ENCODE measurements around the gene OPA3. TPM values are rescaled to one million over a fixed set of nuclear protein-coding genes. Genes with fewer than 3 reads are reported as not detected.

The OPA3 gene
- total and polyA plus RNA-seq, 2 experiments from 2014 or later: 13.7 to 26.7 TPM

DNA sequence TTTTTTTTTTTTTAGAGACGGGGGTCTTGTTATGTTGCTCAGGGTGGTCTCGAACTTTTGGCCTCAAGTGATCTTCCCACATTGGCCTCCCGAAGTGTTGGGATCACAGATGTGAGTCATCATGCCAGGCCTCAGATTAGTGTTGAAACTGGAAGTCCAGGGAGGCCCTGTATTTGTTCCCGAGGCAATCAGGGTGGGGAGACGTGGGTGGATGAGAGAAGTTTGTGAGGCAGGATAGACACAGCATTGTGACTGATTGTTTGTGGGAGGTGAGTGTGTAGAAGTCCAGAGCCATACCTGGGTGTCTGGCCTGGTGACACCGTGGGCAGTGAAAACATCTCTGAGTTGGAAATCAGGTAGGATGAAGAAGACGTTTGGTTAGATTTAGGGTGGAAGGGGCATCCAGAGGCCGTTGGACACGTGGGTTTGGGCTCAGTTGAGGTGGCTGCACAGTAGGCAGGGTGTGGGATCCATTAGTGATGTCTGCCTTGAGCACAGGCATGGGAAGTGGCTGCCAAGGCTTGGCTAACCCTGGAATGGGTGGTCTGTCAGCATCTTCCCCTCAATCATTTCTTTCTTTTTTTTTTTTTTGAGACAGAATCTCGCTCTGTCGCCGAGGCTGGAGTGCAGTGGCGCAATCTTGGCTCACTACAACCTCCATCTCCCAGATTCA lies 100.2 kb downstream of the OPA3 start:
- Histone ChIP-seq H3K9me3 (ENCODE audit: low read depth) (no peaks in the 10 kb centered on the region), H3K4me1 (ENCODE audit: low read depth) (no peaks in the 10 kb centered on the region), H3K4me3 (no peak overlapping the region), H3K27me3 (no peaks in the 10 kb centered on the region), H3K36me3 (no peaks in the 10 kb centered on the region), H3K27ac (no peak overlapping the region)
- TF ChIP-seq, protein P1, sequence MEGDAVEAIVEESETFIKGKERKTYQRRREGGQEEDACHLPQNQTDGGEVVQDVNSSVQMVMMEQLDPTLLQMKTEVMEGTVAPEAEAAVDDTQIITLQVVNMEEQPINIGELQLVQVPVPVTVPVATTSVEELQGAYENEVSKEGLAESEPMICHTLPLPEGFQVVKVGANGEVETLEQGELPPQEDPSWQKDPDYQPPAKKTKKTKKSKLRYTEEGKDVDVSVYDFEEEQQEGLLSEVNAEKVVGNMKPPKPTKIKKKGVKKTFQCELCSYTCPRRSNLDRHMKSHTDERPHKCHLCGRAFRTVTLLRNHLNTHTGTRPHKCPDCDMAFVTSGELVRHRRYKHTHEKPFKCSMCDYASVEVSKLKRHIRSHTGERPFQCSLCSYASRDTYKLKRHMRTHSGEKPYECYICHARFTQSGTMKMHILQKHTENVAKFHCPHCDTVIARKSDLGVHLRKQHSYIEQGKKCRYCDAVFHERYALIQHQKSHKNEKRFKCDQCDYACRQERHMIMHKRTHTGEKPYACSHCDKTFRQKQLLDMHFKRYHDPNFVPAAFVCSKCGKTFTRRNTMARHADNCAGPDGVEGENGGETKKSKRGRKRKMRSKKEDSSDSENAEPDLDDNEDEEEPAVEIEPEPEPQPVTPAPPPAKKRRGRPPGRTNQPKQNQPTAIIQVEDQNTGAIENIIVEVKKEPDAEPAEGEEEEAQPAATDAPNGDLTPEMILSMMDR (IDR thresholded peaks at IDR 0.05; ENCODE audit: low read depth, low read length): no peak
- DNase-seq (ENCODE audit: low read depth in 1 of 2, low spot score in 1 of 2): peak in 1 of 2 donors; percentile 60

DNA sequence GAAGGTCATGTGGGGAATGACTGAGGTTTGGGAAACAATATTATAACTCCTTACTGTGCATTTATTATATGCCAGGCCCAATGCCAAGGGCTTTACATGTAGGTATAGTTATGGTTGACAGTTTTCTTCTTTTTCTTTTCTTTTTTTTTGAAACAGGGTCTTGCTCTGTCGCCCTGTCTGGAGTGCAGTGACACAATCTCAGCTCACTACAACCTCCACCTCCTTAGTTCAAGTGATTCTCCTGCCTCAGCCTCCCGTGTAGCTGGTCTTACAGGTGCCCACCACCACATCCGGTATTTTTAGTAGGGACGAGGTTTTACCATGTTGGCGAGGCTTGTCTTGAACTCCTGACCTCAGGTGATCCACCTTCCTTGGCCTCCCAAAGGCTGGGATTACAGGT lies 101.6 kb downstream of the OPA3 start:
- no peaks in the 10 kb centered on the region for H3K36me3 ChIP-seq
- no peaks in the 10 kb centered on the region for H3K4me1 ChIP-seq (ENCODE audit: low read depth)
- H3K9me3 ChIP-seq (ENCODE audit: low read depth): no peaks in the 10 kb centered on the region
- H3K27ac ChIP-seq: no peak overlapping the region
- TF ChIP-seq, protein P1 (IDR thresholded peaks at IDR 0.05; ENCODE audit: low read depth, low read length): no peak
- H3K27me3 ChIP-seq: no peaks in the 10 kb centered on the region
- no peak for DNase-seq (ENCODE audit: low read depth in 1 of 2, low spot score in 1 of 2)
- no peak overlapping the region for H3K4me3 ChIP-seq

DNA sequence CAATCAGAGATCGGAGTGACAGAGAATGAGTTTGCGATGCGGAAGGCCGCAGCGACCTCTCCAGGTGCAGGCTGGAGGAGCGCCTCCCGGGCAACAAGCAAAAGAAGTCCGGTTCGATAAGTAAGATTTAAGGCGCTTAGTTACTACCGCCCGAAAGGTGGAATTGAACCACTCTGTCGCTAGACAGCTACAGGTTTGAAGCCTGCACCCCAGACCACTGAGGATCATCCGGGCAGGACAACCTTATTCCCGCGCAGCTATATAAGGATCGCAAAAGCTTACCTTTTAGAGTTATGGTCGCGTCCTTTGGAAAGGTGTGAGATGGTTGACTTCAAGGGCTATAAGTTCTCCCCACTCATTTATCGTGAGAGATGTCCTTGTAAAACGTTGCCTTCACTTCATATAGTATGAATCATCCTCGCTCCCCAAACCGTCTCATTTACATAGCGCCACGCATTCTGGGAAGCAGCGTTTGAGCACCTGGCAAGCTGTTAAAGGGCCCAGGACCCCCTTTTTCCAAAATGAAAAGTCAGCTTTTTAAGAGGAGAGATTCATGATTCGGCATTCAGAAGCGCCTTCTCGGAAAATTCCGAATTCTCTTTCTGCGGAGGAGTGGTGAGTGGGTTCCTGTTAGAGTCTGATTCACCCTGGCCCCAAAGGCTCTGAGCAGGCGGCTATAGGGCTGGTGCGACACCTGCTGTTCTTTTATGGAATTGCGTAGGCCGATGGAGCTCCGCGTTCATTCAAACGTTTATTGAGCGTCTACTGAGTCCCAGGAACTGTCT lies 106.0 kb downstream of the OPA3 start:
- no peaks in the 10 kb centered on the region for H3K27me3 ChIP-seq
- no peaks in the 10 kb centered on the region for H3K36me3 ChIP-seq
- H3K9me3 ChIP-seq (ENCODE audit: low read depth): no peaks in the 10 kb centered on the region
- TF ChIP-seq, protein P1 (IDR thresholded peaks at IDR 0.05; ENCODE audit: low read depth, low read length): peak; percentile 94
- DNase-seq (ENCODE audit: low read depth in 1 of 2, low spot score in 1 of 2): peak; percentile 93 to 95
- peak overlapping the region; percentile 53 for H3K4me3 ChIP-seq
- peak overlapping the region; percentile 100 for H3K27ac ChIP-seq
- H3K4me1 ChIP-seq (ENCODE audit: low read depth): no peaks in the 10 kb centered on the region

DNA sequence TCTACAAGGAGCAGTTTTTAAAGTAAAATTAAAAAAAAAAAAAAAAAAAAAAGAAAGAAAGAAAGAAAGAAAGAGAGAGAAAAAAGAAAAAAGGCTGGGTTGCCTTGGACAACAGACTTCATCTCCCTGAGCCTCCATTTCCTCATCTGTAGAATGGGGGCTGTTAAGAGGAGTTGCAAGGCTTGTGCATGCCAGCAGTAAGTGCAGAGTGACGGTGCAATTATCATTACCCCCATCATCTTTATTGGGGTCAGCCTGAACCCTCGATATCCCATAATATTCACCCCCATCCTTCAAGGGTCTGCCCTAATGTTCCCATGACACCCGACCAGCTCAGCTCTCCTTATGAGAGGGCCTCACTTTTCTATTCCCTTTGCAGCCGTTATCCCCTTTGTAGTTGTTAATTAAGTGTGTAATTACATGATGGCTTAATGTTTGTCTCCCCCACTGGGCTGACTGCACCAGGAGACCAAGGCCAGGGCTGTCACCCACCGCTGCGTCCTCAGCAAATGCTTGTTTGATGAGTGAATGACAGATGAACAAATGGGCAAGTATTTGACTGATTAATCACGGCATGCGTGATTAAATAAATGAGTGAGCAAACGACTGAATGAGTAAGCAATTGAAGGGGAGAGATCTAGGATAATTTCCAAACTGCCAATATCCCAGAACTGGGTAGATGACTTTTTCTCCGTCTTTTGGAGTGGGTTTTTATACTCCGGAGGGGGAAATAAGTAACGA lies 106.7 kb downstream of the OPA3 start:
- peaks cover under 1% of the 10 kb centered on the region for H3K4me1 ChIP-seq (ENCODE audit: low read depth)
- TF ChIP-seq, protein P1 (IDR thresholded peaks at IDR 0.05; ENCODE audit: low read depth, low read length): no peak
- no peaks in the 10 kb centered on the region for H3K27me3 ChIP-seq
- H3K9me3 ChIP-seq (ENCODE audit: low read depth): no peaks in the 10 kb centered on the region
- DNase-seq (ENCODE audit: low read depth in 1 of 2, low spot score in 1 of 2): no peak
- H3K4me3 ChIP-seq: peak overlapping the region; percentile 53
- peak overlapping the region; percentile 100 for H3K27ac ChIP-seq
- no peaks in the 10 kb centered on the region for H3K36me3 ChIP-seq

Other genes with a start within 250 kb of the OPA3 start
- 2.4 and 4.0 TPM in 2 replicates for gene KLC3, start 244.1 kb downstream of the OPA3 start, total RNA-seq
- gene KLC3, start 244.1 kb downstream of the OPA3 start, polyA plus RNA-seq: 1.8 and 3.7 TPM in 2 replicates
- gene ERCC2, start 214.2 kb downstream of the OPA3 start, total RNA-seq: 45.4 and 69.1 TPM in 2 replicates
- 19.2 and 28.2 TPM in 2 replicates for gene ERCC2, start 214.2 kb downstream of the OPA3 start, polyA plus RNA-seq
- 49.7 and 118 TPM in 2 replicates for gene PPP1R13L, start 179.7 kb downstream of the OPA3 start, total RNA-seq
- 39.5 and 54.1 TPM in 2 replicates for gene PPP1R13L, start 179.7 kb downstream of the OPA3 start, polyA plus RNA-seq
- gene POLR1G, start 178.2 kb downstream of the OPA3 start, total RNA-seq: 6.5 and 17.8 TPM in 2 replicates
- 6.0 and 6.6 TPM in 2 replicates for gene POLR1G, start 178.2 kb downstream of the OPA3 start, polyA plus RNA-seq
- 120 and 164 TPM in 2 replicates for gene ERCC1, start 160.9 kb downstream of the OPA3 start, total RNA-seq
- 138 and 169 TPM in 2 replicates for gene ERCC1, start 160.9 kb downstream of the OPA3 start, polyA plus RNA-seq
- 0.88 and 4.5 TPM in 2 replicates for gene FOSB, start 116.8 kb downstream of the OPA3 start, total RNA-seq
- gene FOSB, start 116.8 kb downstream of the OPA3 start, polyA plus RNA-seq: 1.7 and 3.0 TPM in 2 replicates
- gene RTN2, start 87.8 kb downstream of the OPA3 start, total RNA-seq: 43.7 and 56.5 TPM in 2 replicates
- 92.2 and 111 TPM in 2 replicates for gene RTN2, start 87.8 kb downstream of the OPA3 start, polyA plus RNA-seq
- gene PPM1N, start 86.4 kb downstream of the OPA3 start, total RNA-seq: 1.3 and 2.9 TPM in 2 replicates
- 1.2 and 4.0 TPM in 2 replicates for gene PPM1N, start 86.4 kb downstream of the OPA3 start, polyA plus RNA-seq
- gene VASP, start 77.3 kb downstream of the OPA3 start, total RNA-seq: 91.6 and 95.8 TPM in 2 replicates
- gene VASP, start 77.3 kb downstream of the OPA3 start, polyA plus RNA-seq: 72.4 and 83.3 TPM in 2 replicates
- 0.14 TPM in 1 of 2 replicates, not detected in the other for gene GPR4, start 17.4 kb upstream of the OPA3 start, total RNA-seq
- gene GPR4, start 17.4 kb upstream of the OPA3 start, polyA plus RNA-seq: 0.14 TPM in 1 of 2 replicates, not detected in the other
- gene EML2, start 54.6 kb upstream of the OPA3 start, total RNA-seq: 24.7 and 41.0 TPM in 2 replicates
- 26.2 and 39.7 TPM in 2 replicates for gene EML2, start 54.6 kb upstream of the OPA3 start, polyA plus RNA-seq
- 10.8 and 23.6 TPM in 2 replicates for gene GIPR, start 83.4 kb upstream of the OPA3 start, total RNA-seq
- gene GIPR, start 83.4 kb upstream of the OPA3 start, polyA plus RNA-seq: 12.8 and 14.9 TPM in 2 replicates
- 258 and 298 TPM in 2 replicates for gene SNRPD2, start 107.2 kb upstream of the OPA3 start, total RNA-seq
- 696 and 731 TPM in 2 replicates for gene SNRPD2, start 107.2 kb upstream of the OPA3 start, polyA plus RNA-seq
- gene QPCTL, start 107.9 kb upstream of the OPA3 start, total RNA-seq: 22.2 and 31.1 TPM in 2 replicates
- 12.3 and 14.6 TPM in 2 replicates for gene QPCTL, start 107.9 kb upstream of the OPA3 start, polyA plus RNA-seq
- 34.8 and 48.2 TPM in 2 replicates for gene FBXO46, start 146.1 kb upstream of the OPA3 start, total RNA-seq
- 39.3 and 42.5 TPM in 2 replicates for gene FBXO46, start 146.1 kb upstream of the OPA3 start, polyA plus RNA-seq
- gene MEIOSIN, start 148.6 kb upstream of the OPA3 start, total RNA-seq: 0.11 and 0.33 TPM in 2 replicates
- gene MEIOSIN, start 148.6 kb upstream of the OPA3 start, polyA plus RNA-seq: 0.07 and 0.18 TPM in 2 replicates
- gene SIX5, start 184.4 kb upstream of the OPA3 start, total RNA-seq: 78.8 and 88.2 TPM in 2 replicates
- gene SIX5, start 184.4 kb upstream of the OPA3 start, polyA plus RNA-seq: 40.4 and 41.1 TPM in 2 replicates
- gene DMPK, start 197.7 kb upstream of the OPA3 start, total RNA-seq: 92.7 and 142 TPM in 2 replicates
- gene DMPK, start 197.7 kb upstream of the OPA3 start, polyA plus RNA-seq: 94.9 and 98.7 TPM in 2 replicates
- gene DMWD, start 208.0 kb upstream of the OPA3 start, total RNA-seq: 65.1 and 112 TPM in 2 replicates
- 138 and 163 TPM in 2 replicates for gene DMWD, start 208.0 kb upstream of the OPA3 start, polyA plus RNA-seq
- 0.07 and 0.27 TPM in 2 replicates for gene RSPH6A, start 230.5 kb upstream of the OPA3 start, total RNA-seq
- gene RSPH6A, start 230.5 kb upstream of the OPA3 start, polyA plus RNA-seq: 0.45 TPM in 1 of 2 replicates, not detected in the other